Heart right ventricle (tissue), 16 donors: ENCODE data around the gene ULK2. TPM values are rescaled to one million over a fixed set of nuclear protein-coding genes. Genes with fewer than 3 reads are reported as not detected.

Source experiments
- ATAC-seq, 8 donors: fragments of 200-7000 bp; cut with Tn5 transposase; one replicate each; pipeline ENCODE4 v1.9.1; 2020; ENCODE audit warnings: mild to moderate bottlenecking in 8 of 8, moderate library complexity in 8 of 8, moderate number of reproducible peaks in 1 of 8
- DNase-seq, 2 donors: peaks; one replicate each; pipeline ENCODE4 v3.0.0-alpha.2; 2020
- H3K27ac ChIP-seq, 10 donors: fragments of 200-600 bp; sonication (generic) in 2 of 10; one replicate each; pipeline versions ENCODE4 v1.5.0 to v1.8.0; 2020 to 2022; ENCODE audit warnings: mild to moderate bottlenecking in 3 of 10
- H3K27me3 ChIP-seq, 7 donors: fragments of 200-600 bp; one replicate each; pipeline ENCODE4 v1.8.0; 2021 to 2022; ENCODE audit warnings: mild to moderate bottlenecking in 2 of 7
- H3K36me3 ChIP-seq, 9 donors: fragments of 200-600 bp; sonication (generic) in 1 of 9; one replicate each; pipeline versions ENCODE4 v1.5.0 to v1.8.0; 2020 to 2022; ENCODE audit warnings: mild to moderate bottlenecking in 2 of 9
- H3K4me1 ChIP-seq, 9 donors: fragments of 200-600 bp; sonication (generic) in 1 of 9; one replicate each; pipeline versions ENCODE4 v1.5.0 to v1.8.0; 2020 to 2022; ENCODE audit warnings: mild to moderate bottlenecking in 4 of 9
- H3K4me3 ChIP-seq, 10 donors: fragments of 200-600 bp; sonication (generic) in 2 of 10; one replicate each; pipeline versions ENCODE4 v1.5.0 to v1.8.0; 2020 to 2022; ENCODE audit warnings: mild to moderate bottlenecking in 7 of 10, moderate library complexity in 2 of 10
- H3K9me3 ChIP-seq, 11 donors: fragments of 200-600 bp in 10 of 11; sonication (generic) in 2 of 11; one replicate each; pipeline versions ENCODE4 v1.5.0 to v1.8.0; 2013 to 2022; ENCODE audit warnings: mild to moderate bottlenecking in 2 of 11, control low read depth in 1 of 11, moderate library complexity in 1 of 11
- CTCF ChIP-seq, 9 donors: fragments of 200-600 bp; sonication (generic) in 2 of 9; IDR thresholded peaks; one replicate each; pipeline versions ENCODE4 v1.5.0 to v1.8.0; 2021 to 2022; ENCODE audit warnings: antibody characterized with exemption in 9 of 9, mild to moderate bottlenecking in 5 of 9, moderate library complexity in 1 of 9
- WGBS, 2 donors: extraction: QIAGEN DNeasy Blood & Tissue Kit; methylation state at CpG; one replicate each; pipeline ENCODE4 v1.1.7; 2013; ENCODE audit warnings: inconsistent platforms in 1 of 2; 5-methylcytosine and 5-hydroxymethylcytosine counted together
- intact Hi-C, 10 donors: fragments of 100-400 bp; cut with DNase I; formaldehyde crosslinking; loops; one replicate each; pipeline versions ENCODE4 v1.11.1 to v1.14.2; 2022
- polyA plus RNA-seq, 2 donors: library from polyadenylated mRNA; stranded (reverse); fragments of 200-250 nt; gene quantifications; one replicate each; pipeline ENCODE4 v1.2.3, GENCODE V29; 2013
- total RNA-seq, 10 donors: library from RNA; stranded (reverse); fragmentation: NEBNext Ultra II Directional in 3 of 10; extraction: Animal tissue kit (Norgen Biotek cat#: 25700) in 3 of 10; gene quantifications; one replicate each; pipeline versions ENCODE4 v1.2.1 to v1.2.4, GENCODE V29; 2021 to 2023
- donor health status: Arrhythmogenic right ventricular cardiomyopathy.
- donor health status: ischemic (EF 13 %, LVEDD 7.1; RV severe dilation, severe dysfunction).
- donor health status: healthy with polysubstance abuse.
- donor health status: DM: no; HTN: yes; CAD: no.
- donor health status: DM: no; HTN: no; CAD: no.
- donor health status: ischemic (EF 25% LVEDD 6.9; RV normal size, moderate dysfunction).
- donor health status: ischemic (EF 25% LVEDD 5.7; RV mildly dilated, moderate dysfunction).
- donor health status: healthy.
- donor health status: DM: yes; HTN: yes; CAD: no.
- donor health status: Ischemic cardiomyopathy.
- donor health status: ischemic (EF 35%, LVEDD 5.7; RV mildly dilated, moderate dysfunction).
- donor health status: nonischemic (EF 11% LVEDD 7.7; RV severe dilation, severe dysfunction).
- donor health status: DM: yes; HTN: yes; CAD: no.
- donor health status: PGD.
- donor health status: ischemic (EF 29% LVEDD 5.4; RV normal size, mild dysfunction).
- donor health status: nonischemic (EF 23%, LVEDD 6.1; RV moderate dilation, normal function).

The ULK2 gene
- total and polyA plus RNA-seq, 12 donors = 2.9 to 23.7 (median 16.7) TPM

GRCh38 chr17:19886116-19886515 is 18.4 kb upstream of the ULK2 start:
- no peak for ATAC-seq
- Histone ChIP-seq H3K4me3 (no peak overlapping the region), H3K27me3 (peaks cover 0 to 2% (median 0%) of the 10 kb centered on the region in 7 donors), H3K9me3 (no peaks in the 10 kb centered on the region), H3K27ac (no peak overlapping the region), H3K4me1 (no peaks in the 10 kb centered on the region), H3K36me3 (no peaks in the 10 kb centered on the region)
- TF ChIP-seq CTCF (IDR thresholded peaks at IDR 0.05) = no peak
- intact Hi-C loops = no loop called here
- no peak for DNase-seq

- H3K4me1 ChIP-seq = peaks cover 0 to 3% (median 0%) of the 10 kb centered on the region in 9 donors
- ATAC-seq (peak in 5 of 8 donors; percentile 49 to 67 (median 52)), DNase-seq (no peak)
- no peaks in the 10 kb centered on the region for H3K36me3 ChIP-seq
- no peak overlapping the region for H3K4me3 ChIP-seq
- 39 to 61% methylated on average over 8 of the region's 8 CpGs for WGBS, 2 donors
- H3K27me3 ChIP-seq = peaks cover 0 to 4% (median 0%) of the 10 kb centered on the region in 7 donors
- no peak for TF ChIP-seq CTCF (IDR thresholded peaks at IDR 0.05)
- H3K27ac ChIP-seq = no peak overlapping the region
- intact Hi-C loops = no loop called here
- no peaks in the 10 kb centered on the region for H3K9me3 ChIP-seq
Measured at GRCh38 chr17:19883537-19884215, 15.9 kb upstream of the ULK2 start.

- H3K9me3 ChIP-seq = no peaks in the 10 kb centered on the region
- 82 to 89% methylated on average over 4 of the region's 4 CpGs for WGBS, 2 donors
- intact Hi-C loops = no loop called here
- DNase-seq = no peak
- no peaks in the 10 kb centered on the region for H3K36me3 ChIP-seq
- peaks cover 0 to 30% (median 0%) of the 10 kb centered on the region in 9 donors for H3K4me1 ChIP-seq
- no peak overlapping the region for H3K4me3 ChIP-seq
- no peak for ATAC-seq
- no peak for TF ChIP-seq CTCF (IDR thresholded peaks at IDR 0.05)
- no peak overlapping the region for H3K27ac ChIP-seq
- peaks cover 0 to 4% (median 2%) of the 10 kb centered on the region in 7 donors for H3K27me3 ChIP-seq
Measured at GRCh38 chr17:19880393-19880792, 12.7 kb upstream of the ULK2 start.

GRCh38 chr17:19877364-19877945 is 9.7 kb upstream of the ULK2 start:
- Histone ChIP-seq H3K4me1 (peaks cover 0 to 40% (median 0%) of the 10 kb centered on the region in 9 donors), H3K36me3 (no peaks in the 10 kb centered on the region), H3K4me3 (no peak overlapping the region), H3K9me3 (no peaks in the 10 kb centered on the region), H3K27me3 (peaks cover 0 to 4% (median 2%) of the 10 kb centered on the region in 7 donors), H3K27ac (peak overlapping the region in 1 of 10 donors; percentile 71)
- TF ChIP-seq CTCF (IDR thresholded peaks at IDR 0.05) = no peak
- no peak for ATAC-seq
- 52 to 54% methylated on average over 6 of the region's 6 CpGs for WGBS, 2 donors
- intact Hi-C loops = no loop called here
- no peak for DNase-seq
